ENCODE results near the gene CLIC1. TPM values are rescaled to one million over a fixed set of nuclear protein-coding genes. Genes with fewer than 3 reads are reported as not detected.

CLIC1 gene
- total RNA-seq, 4 donors from 2014 or later = 191 to 427 (median 276) TPM

DNA sequence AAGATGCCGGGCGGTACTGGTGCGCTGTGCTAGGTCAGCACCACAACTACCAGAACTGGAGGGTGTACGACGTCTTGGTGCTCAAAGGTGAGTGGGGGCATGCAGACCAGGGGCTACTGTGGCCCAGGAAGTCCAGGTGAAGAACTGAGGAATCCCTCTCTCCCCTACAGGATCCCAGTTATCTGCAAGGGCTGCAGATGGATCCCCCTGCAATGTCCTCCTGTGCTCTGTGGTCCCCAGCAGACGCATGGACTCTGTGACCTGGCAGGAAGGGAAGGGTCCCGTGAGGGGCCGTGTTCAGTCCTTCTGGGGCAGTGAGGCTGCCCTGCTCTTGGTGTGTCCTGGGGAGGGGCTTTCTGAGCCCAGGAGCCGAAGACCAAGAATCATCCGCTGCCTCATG lies 28.6 kb downstream of the CLIC1 start:
- Histone ChIP-seq H3K27ac (no peak overlapping the region), H3K36me3 (no peaks in the 10 kb centered on the region), H3K9me3 (no peaks in the 10 kb centered on the region), H3K4me1 (peaks cover 0 to 7% (median 4%) of the 10 kb centered on the region in 3 donors), H3K4me3 (no peak overlapping the region), H3K27me3 (peaks cover 8% of the 10 kb centered on the region)
- TF ChIP-seq CTCF (IDR thresholded peaks at IDR 0.05) = no peak
- TF ChIP-seq POLR2A (IDR thresholded peaks at IDR 0.05) = no peak
- no peak for TF ChIP-seq POLR2AphosphoS5 (IDR thresholded peaks at IDR 0.05)
- no peak for TF ChIP-seq EP300 (IDR thresholded peaks at IDR 0.05)
- WGBS, 2 donors (ENCODE audit: low coverage in 1 of 2) = 100% methylated on average over 1 to 2 of the region's 10 CpGs
- ATAC-seq = no peak

- Histone ChIP-seq H3K9me3 (no peaks in the 10 kb centered on the region), H3K4me3 (no peak within 1 kb of the TSS), H3K27me3 (peaks cover 8% of the 10 kb centered on the region), H3K36me3 (no peaks in the 10 kb centered on the region), H3K27ac (no peak within 1 kb of the TSS), H3K4me1 (peaks cover 4 to 16% (median 9%) of the 10 kb centered on the region in 3 donors)
- TF ChIP-seq POLR2A (IDR thresholded peaks at IDR 0.05) (no peak), CTCF (IDR thresholded peaks at IDR 0.05) (no peak), POLR2AphosphoS5 (IDR thresholded peaks at IDR 0.05) (no peak), EP300 (IDR thresholded peaks at IDR 0.05) (no peak)
- WGBS, 2 donors (ENCODE audit: low coverage in 1 of 2) = 60 to 80% methylated on average over 1 to 3 of the region's 3 CpGs
- no peak for ATAC-seq
Measured at GRCh38 chr6:31706599-31706998, 29.7 kb downstream of the CLIC1 start, which contains the start of gene LY6G6F. Gene LY6G6F (plus strand): TSS chr6:31706866. CDS start chr6:31706907, 41 bp downstream.

GRCh38 chr6:31705931-31706330 lies 30.4 kb downstream of the CLIC1 start:
- WGBS, 2 donors (ENCODE audit: low coverage in 1 of 2) = 82 to 96% methylated on average over 3 to 5 of the region's 6 CpGs
- Histone ChIP-seq H3K4me3 (no peak overlapping the region), H3K27ac (no peak overlapping the region), H3K4me1 (peaks cover 6 to 22% (median 16%) of the 10 kb centered on the region in 3 donors), H3K36me3 (no peaks in the 10 kb centered on the region), H3K27me3 (peaks cover 8% of the 10 kb centered on the region), H3K9me3 (no peaks in the 10 kb centered on the region)
- no peak for ATAC-seq
- no peak for TF ChIP-seq CTCF (IDR thresholded peaks at IDR 0.05)
- no peak for TF ChIP-seq EP300 (IDR thresholded peaks at IDR 0.05)
- TF ChIP-seq POLR2A (IDR thresholded peaks at IDR 0.05) = no peak
- TF ChIP-seq POLR2AphosphoS5 (IDR thresholded peaks at IDR 0.05) = no peak

GRCh38 chr6:31702819-31703716 lies 33.3 kb downstream of the CLIC1 start, which contains the start of gene ABHD16A:
Gene ABHD16A (minus strand): TSS chr6:31703324. CDS start chr6:31703281, 43 bp downstream.
- TF ChIP-seq POLR2AphosphoS5 (IDR thresholded peaks at IDR 0.05) (peak; percentile 97), CTCF (IDR thresholded peaks at IDR 0.05) (peak in 3 of 4 experiments; percentile 14 to 40 (median 31)), EP300 (IDR thresholded peaks at IDR 0.05) (no peak), POLR2A (IDR thresholded peaks at IDR 0.05) (peak; percentile 93 to 97)
- Histone ChIP-seq H3K27me3 (no peaks in the 10 kb centered on the region), H3K27ac (peak within 1 kb of the TSS; percentile 87 to 97 (median 94)), H3K4me1 (peaks cover 6 to 37% (median 19%) of the 10 kb centered on the region in 3 donors), H3K36me3 (peaks cover 0 to 25% of the 10 kb centered on the region in 2 donors), H3K9me3 (no peaks in the 10 kb centered on the region), H3K4me3 (peak within 1 kb of the TSS; percentile 58 to 98)
- whole genome bisulfite sequencing, 2 donors (ENCODE audit: low coverage in 1 of 2) = 2 to 3% methylated on average over 23 to 26 of the region's 54 CpGs
- peak; percentile 98 for ATAC-seq

Measured in gastroesophageal sphincter (tissue), 4 donors.